Activated CD4-positive, alpha-beta memory T cell treated with anti-CD3 and anti-CD28 coated beads for 36 hours (primary cell): Measurements from ENCODE around the gene PTGER3. TPM values are rescaled to one million over a fixed set of nuclear protein-coding genes. Genes with fewer than 3 reads are reported as not detected.

Experiments
- CTCF ChIA-PET: fragments of 350-600 bp; sonication (Branson Sonifier 250); formaldehyde crosslinking; loops from one replicate; lab custom pipeline; 2021; ENCODE audit warnings: antibody characterized with exemption, inconsistent platforms; lab: Charles Lee
- POLR2A ChIA-PET: fragments of 350-600 bp; sonication (Branson Sonifier 250); formaldehyde crosslinking; loops from one replicate; lab custom pipeline; 2021; ENCODE audit warnings: antibody characterized with exemption; lab: Charles Lee
- DNase-seq: peaks from one replicate; pipeline ENCODE4 v3.0.0-alpha.2; 2020
- H3K27ac Mint-ChIP-seq: one replicate; pipeline ENCODE4 v1.8.0; 2021; ENCODE audit warnings: mixed read lengths
- H3K27me3 Mint-ChIP-seq: one replicate; pipeline ENCODE4 v1.8.0; 2021; ENCODE audit warnings: mixed read lengths
- H3K36me3 Mint-ChIP-seq: one replicate; pipeline ENCODE4 v1.8.0; 2021; ENCODE audit warnings: mixed read lengths
- H3K4me1 Mint-ChIP-seq: one replicate; pipeline ENCODE4 v1.8.0; 2021; ENCODE audit warnings: low read depth, mixed read lengths
- H3K4me3 Mint-ChIP-seq: one replicate; pipeline ENCODE4 v1.8.0; 2021; ENCODE audit warnings: mild to moderate bottlenecking, mixed read lengths
- H3K9me3 Mint-ChIP-seq: one replicate; pipeline ENCODE4 v1.8.0; 2021; ENCODE audit warnings: mixed read lengths
- intact Hi-C: fragments of 100-400 bp; cut with micrococcal nuclease; formaldehyde crosslinking; loops from one replicate; pipeline ENCODE4 v1.15.1; 2023
- microRNA-seq: library from miRNA; unstranded; fragments of <30 nt; microRNA quantifications from one replicate; pipeline ENCODE4 v1.2.0, GENCODE V29; 2022; ENCODE audit warnings: borderline number of aligned reads, borderline microRNAs expressed, borderline replicate concordance
- total RNA-seq, 2 experiments: library from RNA; stranded (reverse); gene quantifications; one replicate each; pipeline ENCODE4 v1.2.3, GENCODE V29; 2021

PTGER3 gene
- total RNA-seq, 2 experiments from 2014 or later, result not detected

GRCh38 chr1:70934194-70934961 lies 113.2 kb downstream of the PTGER3 start:
- Mint-ChIP-seq H3K27ac (no peak overlapping the region), H3K27me3 (no peaks in the 10 kb centered on the region), H3K4me3 (no peak overlapping the region), H3K4me1 (no peaks in the 10 kb centered on the region), H3K36me3 (no peaks in the 10 kb centered on the region), H3K9me3 (peaks cover 2% of the 10 kb centered on the region)
- DNase-seq, result no peak
- intact Hi-C loops, result no loop called here
- CTCF ChIA-PET, result no interaction called here
- POLR2A ChIA-PET, result no interaction called here

- ChIA-PET POLR2A (no interaction called here), CTCF (interaction anchor here (0.6 kb wide), 1 partner anchor 776 kb away, joined by 4 read pairs; no protein-coding TSS in a partner anchor)
- Mint-ChIP-seq H3K4me1 (no peaks in the 10 kb centered on the region), H3K4me3 (no peak overlapping the region), H3K36me3 (no peaks in the 10 kb centered on the region), H3K9me3 (no peaks in the 10 kb centered on the region), H3K27me3 (no peaks in the 10 kb centered on the region), H3K27ac (no peak overlapping the region)
- DNase-seq, result no peak
- intact Hi-C loops, result no loop called here
Measured at GRCh38 chr1:70930062-70930461, 117.6 kb downstream of the PTGER3 start.

- ChIA-PET POLR2A (no interaction called here), CTCF (no interaction called here)
- DNase-seq, result no peak
- Mint-ChIP-seq H3K27ac (no peak overlapping the region), H3K27me3 (no peaks in the 10 kb centered on the region), H3K9me3 (peaks cover 19% of the 10 kb centered on the region), H3K4me1 (no peaks in the 10 kb centered on the region), H3K36me3 (no peaks in the 10 kb centered on the region), H3K4me3 (no peak overlapping the region)
- intact Hi-C loops, result no loop called here
Measured at GRCh38 chr1:70922196-70922595, 125.4 kb downstream of the PTGER3 start.

Small RNAs within 50 kb of the gene (microRNA-seq; reads per million reads assigned to microRNA genes)
- 1,291 reads per million, percentile 87 among the genes with 10 or more reads in this experiment for gene MIR186

Other genes with a start within 250 kb of the PTGER3 start
- 100 to 1,000 TPM; 105 to 107 TPM for gene ZRANB2, start 33.2 kb upstream of the PTGER3 start, total RNA-seq